ENCODE data around the gene SIRT6.
A peak's percentile ranks its signal among the peaks of the same experiment; 100 is the strongest.

Gene SIRT6

GRCh38 chr19:4183967-4184717, 1.8 kb upstream of the SIRT6 start:
- H3K27ac ChIP-seq = peak overlapping the region; percentile 15; the same call in 1 of the 2 replicates
- POLR2A ChIA-PET (ENCODE audit: low non-redundant PET) = no interaction called here
- CTCF ChIA-PET = interaction anchor here (0.7 to 1.0 kb wide), 3 partner anchors 43 to 776 kb away, joined by 3 to 5 read pairs (median 5); no protein-coding TSS in a partner anchor
- TF ChIP-seq CTCF (conservative IDR thresholded peaks at IDR 0.05; ENCODE audit: low read depth) = no peak
- no peak for DNase-seq (ENCODE audit: low spot score)

- TF ChIP-seq CTCF (conservative IDR thresholded peaks at IDR 0.05; ENCODE audit: low read depth) = no peak
- DNase-seq (ENCODE audit: low spot score) = no peak
- H3K27ac ChIP-seq = peak overlapping the region; percentile 81
- ChIA-PET CTCF (interaction anchor here (0.7 kb wide), 1 partner anchor 27 kb away, joined by 3 read pairs; no protein-coding TSS in a partner anchor), POLR2A (ENCODE audit: low non-redundant PET) (no interaction called here)
Measured at GRCh38 chr19:4181053-4181508, 1.3 kb downstream of the SIRT6 start.

- ChIA-PET POLR2A (ENCODE audit: low non-redundant PET) (no interaction called here), CTCF (interaction anchor here (0.6 kb wide), 1 partner anchor 20 kb away, joined by 3 read pairs; no protein-coding TSS in a partner anchor)
- TF ChIP-seq CTCF (conservative IDR thresholded peaks at IDR 0.05; ENCODE audit: low read depth) = no peak
- H3K27ac ChIP-seq = 0 out of 2 replicates have a peak overlapping the region, but pooled peaks have one; percentile 5
- no peak for DNase-seq (ENCODE audit: low spot score)
Measured at GRCh38 chr19:4178990-4179389, 3.4 kb downstream of the SIRT6 start.

- POLR2A ChIA-PET (ENCODE audit: low non-redundant PET) = no interaction called here
- CTCF ChIA-PET = interaction anchor here (0.5 to 1.4 kb wide), 3 partner anchors 11 to 524 kb away, joined by 3 to 7 read pairs (median 3); no protein-coding TSS in a partner anchor
- TF ChIP-seq CTCF (conservative IDR thresholded peaks at IDR 0.05; ENCODE audit: low read depth) = no peak
- no peak for DNase-seq (ENCODE audit: low spot score)
- peak overlapping the region; percentile 21; the same call in 1 of the 2 replicates for H3K27ac ChIP-seq
Measured at GRCh38 chr19:4177146-4177545, 5.2 kb downstream of the SIRT6 start.

GRCh38 chr19:4175669-4175931, 6.8 kb downstream of the SIRT6 start:
- no peak for TF ChIP-seq CTCF (conservative IDR thresholded peaks at IDR 0.05; ENCODE audit: low read depth)
- ChIA-PET POLR2A (ENCODE audit: low non-redundant PET) (no interaction called here), CTCF (no interaction called here)
- no peak overlapping the region for H3K27ac ChIP-seq
- no peak for DNase-seq (ENCODE audit: low spot score)

GRCh38 chr19:4174895-4175668, 7.3 kb downstream of the SIRT6 start:
- CTCF ChIA-PET = no interaction called here
- DNase-seq (ENCODE audit: low spot score) = no peak
- POLR2A ChIA-PET (ENCODE audit: low non-redundant PET) = no interaction called here
- no peak overlapping the region for H3K27ac ChIP-seq
- no peak for TF ChIP-seq CTCF (conservative IDR thresholded peaks at IDR 0.05; ENCODE audit: low read depth)
